SK-N-SH (cell line): Measurements from ENCODE around the gene CEP170. TPM values are rescaled to one million over a fixed set of nuclear protein-coding genes. Genes with fewer than 3 reads are reported as not detected.
"Not testable (repeated sequence)": the region's sequence is repeated elsewhere in the genome, so short reads cannot be mapped to it uniquely, and the experiment has no call there.

Experiments used
- CTCF ChIA-PET: fragments of 300-600, 350-600 bp; formaldehyde crosslinking; extraction: SDS; loops from one replicate; lab custom pipeline; 2021; lab: Yijun Ruan, JAX
- POLR2A ChIA-PET: fragments of 350-600 bp; sonication (Branson Sonifier 250); formaldehyde crosslinking; extraction: SDS; loops from one replicate; lab custom pipeline; 2020; ENCODE audit warnings: antibody characterized with exemption, inconsistent platforms; lab: Yijun Ruan, JAX
- DNase-seq: peaks from one replicate; pipeline ENCODE4 v3.0.0; 2012
- H2AFZ ChIP-seq: fragments of 200-600 bp; sonication (generic); 2 replicates; pipeline ENCODE4 v1.8.1; 2016; ENCODE audit warnings: antibody characterized with exemption, mild to moderate bottlenecking, low read depth
- H3F3A ChIP-seq: fragments of 200-600 bp; sonication (generic); replicated peaks from 2 replicates; pipeline ENCODE3; 2016; ENCODE audit warnings: antibody characterized with exemption, mild to moderate bottlenecking; ENCODE audit not compliant: insufficient read depth
- H3K27ac ChIP-seq, 2 experiments: fragments of 200-500 bp in 1 of 2; fragments of 200-600 bp in 1 of 2; sonication (Bioruptor generic) in 1 of 2; sonication (generic), shearing (Covaris generic) in 1 of 2; 2 replicates each; pipeline versions ENCODE4 v1.5.1 to v1.6.1; 2014 to 2016; ENCODE audit warnings: low read depth in 2 of 2, inconsistent platforms in 1 of 2, low read length in 1 of 2, mild to moderate bottlenecking in 1 of 2, mixed read lengths in 1 of 2
- H3K27me3 ChIP-seq: fragments of 200-600 bp; sonication (generic), shearing (Covaris generic); 2 replicates; pipeline ENCODE4 v1.6.1; 2016; ENCODE audit warnings: mixed run types; ENCODE audit not compliant: insufficient read depth
- H3K36me3 ChIP-seq, 2 experiments: fragments of 200-500 bp in 1 of 2; fragments of 200-600 bp in 1 of 2; sonication (Bioruptor generic) in 1 of 2; sonication (generic) in 1 of 2; replicated peaks in 1 of 2; 2 replicates each; pipeline versions ENCODE3 to v1.5.1; 2014 to 2016; ENCODE audit warnings: low read length in 1 of 2, mild to moderate bottlenecking in 1 of 2; ENCODE audit not compliant: insufficient read depth in 2 of 2, control insufficient read depth in 1 of 2
- H3K4me1 ChIP-seq, 2 experiments: fragments of 200-500 bp in 1 of 2; fragments of 200-600 bp in 1 of 2; sonication (Bioruptor generic) in 1 of 2; sonication (generic), shearing (Covaris generic) in 1 of 2; 2 replicates each; pipeline versions ENCODE4 v1.5.1 to v1.6.1; 2014 to 2016; ENCODE audit warnings: low read depth in 1 of 2, low read length in 1 of 2, mixed run types in 1 of 2; ENCODE audit not compliant: insufficient read depth in 2 of 2, control insufficient read depth in 1 of 2
- H3K4me2 ChIP-seq: fragments of 200-600 bp; sonication (generic), shearing (Covaris generic); 2 replicates; pipeline ENCODE4 v1.6.1; 2017; ENCODE audit warnings: mixed run types
- H3K4me3 ChIP-seq, 2 experiments: fragments of 200-500 bp in 1 of 2; fragments of 200-600 bp in 1 of 2; sonication (Bioruptor generic) in 1 of 2; sonication (generic), shearing (Covaris generic) in 1 of 2; 2 replicates each; pipeline versions ENCODE4 v1.5.1 to v1.8.1; 2014 to 2016; ENCODE audit warnings: low read depth in 2 of 2, inconsistent platforms in 1 of 2, low read length in 1 of 2, mild to moderate bottlenecking in 1 of 2, mixed read lengths in 1 of 2, moderate library complexity in 1 of 2
- H3K79me2 ChIP-seq: fragments of 200-600 bp; sonication (generic); 2 replicates; pipeline ENCODE4 v1.8.1; 2017; ENCODE audit warnings: mild to moderate bottlenecking; ENCODE audit not compliant: insufficient read depth
- H3K9ac ChIP-seq: fragments of 200-600 bp; sonication (generic); 2 replicates; pipeline ENCODE4 v1.6.1; 2017; ENCODE audit warnings: mixed run types
- H3K9me2 ChIP-seq: fragments of 200-600 bp; sonication (generic); 2 replicates; pipeline ENCODE4 v1.6.1; 2017; ENCODE audit warnings: mixed run types
- H3K9me3 ChIP-seq: fragments of 200-600 bp; sonication (generic); 2 replicates; pipeline ENCODE4 v1.6.1; 2017; ENCODE audit warnings: mixed run types, mild to moderate bottlenecking, moderate library complexity
- H4K20me1 ChIP-seq: fragments of 200-600 bp; sonication (generic); 2 replicates; pipeline ENCODE4 v1.6.1; 2017; ENCODE audit warnings: mild to moderate bottlenecking, mixed run types; ENCODE audit not compliant: insufficient read depth
- EP300 ChIP-seq, 2 experiments: IDR thresholded peaks; 2 replicates each; pipeline versions ENCODE4 v1.4.0 to v1.6.1; 2012; ENCODE audit warnings: borderline replicate concordance in 1 of 2, low read depth in 1 of 2, low read length in 1 of 2
- FOSL2 ChIP-seq: IDR thresholded peaks from 2 replicates; pipeline ENCODE4 v1.4.0; 2012; ENCODE audit warnings: low read depth, mild to moderate bottlenecking, moderate library complexity, borderline replicate concordance
- JUND ChIP-seq: IDR thresholded peaks from 2 replicates; pipeline ENCODE4 v1.4.0; 2012
- MAX ChIP-seq: IDR thresholded peaks from 2 replicates; pipeline ENCODE4 v1.4.0; 2012; ENCODE audit warnings: low read depth
- NFIC ChIP-seq: IDR thresholded peaks from 2 replicates; pipeline ENCODE4 v1.4.0; 2012; ENCODE audit warnings: borderline replicate concordance
- PBX3 ChIP-seq: IDR thresholded peaks from 2 replicates; pipeline ENCODE4; 2012
- POLR2AphosphoS5 ChIP-seq: IDR thresholded peaks from 2 replicates; pipeline ENCODE4 v1.6.1; 2012; ENCODE audit warnings: low read depth, low read length
- RXRA ChIP-seq: IDR thresholded peaks from 2 replicates; pipeline ENCODE4 v1.4.0; 2012; ENCODE audit warnings: low read depth, mild to moderate bottlenecking, borderline replicate concordance
- TCF12 ChIP-seq: IDR thresholded peaks from 2 replicates; pipeline ENCODE4 v1.4.0; 2012
- USF1 ChIP-seq: IDR thresholded peaks from 2 replicates; pipeline ENCODE4 v1.4.0; 2012; ENCODE audit warnings: low read depth, borderline replicate concordance
- WGBS: methylation state at CpG from one replicate; pipeline ENCODE4 v1.1.6; 2017; ENCODE audit warnings: low lambda C conversion rate; 5-methylcytosine and 5-hydroxymethylcytosine counted together
- polyA plus RNA-seq, 3 experiments: library from polyadenylated mRNA; depleted of rRNA; stranded (reverse); fragments of >200 nt; gene quantifications; 2 replicates each; pipeline ENCODE4 v1.2.3, GENCODE V29; 2012

Gene CEP170
- polyA plus RNA-seq, 1 of the 3 experiments (the other 2 are of a cell fraction) = 67.2 TPM

DNA sequence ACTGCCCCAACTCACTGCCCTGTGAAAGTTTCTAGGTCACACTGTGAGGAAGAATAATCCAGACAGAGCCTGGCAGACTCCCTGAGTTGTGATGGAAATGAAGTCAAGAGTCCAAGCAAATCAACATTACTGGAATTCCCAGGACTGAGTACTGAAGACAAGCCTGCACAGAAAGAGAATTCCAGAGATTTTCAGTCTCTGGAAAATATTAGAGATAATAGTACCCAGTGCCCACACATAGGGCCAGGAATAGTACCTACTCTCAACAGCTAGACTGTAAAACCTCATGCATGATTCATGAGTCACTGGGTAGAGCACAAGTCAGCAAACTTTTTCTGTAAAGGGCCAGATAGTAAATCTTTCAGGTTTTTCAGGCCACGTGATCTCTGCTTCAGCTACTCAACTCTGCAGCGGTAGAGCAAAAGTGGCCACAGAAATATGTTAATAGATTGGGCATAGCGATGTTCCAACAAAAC lies 50.0 kb downstream of the CEP170 start:
- H3K27ac ChIP-seq = peak overlapping the region; percentile 78 to 81; a peak in 3 of 4 replicates
- H3K9me2 ChIP-seq, DNase-seq, CTCF ChIA-PET, H3K27me3 ChIP-seq, H3K4me1 ChIP-seq, H3K9me3 ChIP-seq, H3K4me3 ChIP-seq: not testable (repeated sequence)
- H3K9ac ChIP-seq = peak overlapping the region; percentile 42; the same call in 1 of the 2 replicates
- peaks cover 29 to 61% of the 10 kb centered on the region in 2 experiments for H3K36me3 ChIP-seq
- 6% methylated on average over 3 of the region's 3 CpGs for WGBS
- peak overlapping the region; percentile 59 for H3K4me2 ChIP-seq
- peaks cover 57% of the 10 kb centered on the region for H3K79me2 ChIP-seq
- peaks cover 48% of the 10 kb centered on the region for H3F3A ChIP-seq
- peak; percentile 66 for TF ChIP-seq FOSL2
- peak; percentile 79 for TF ChIP-seq JUND
- 0 out of 2 replicates have a peak, but pooled peaks have one; percentile 23 for TF ChIP-seq RXRA
- peak; percentile 18; the same call in 1 of the 2 replicates for TF ChIP-seq POLR2AphosphoS5
- peak; percentile 81 for TF ChIP-seq USF1
- TF ChIP-seq PBX3 = peak; percentile 76
- TF ChIP-seq MAX = peak; percentile 60; the same call in 1 of the 2 replicates
- peak; percentile 50; the same call in 1 of the 2 replicates for TF ChIP-seq NFIC
- peak in 1 of 2 experiments; percentile 67; a peak in 1 of 4 replicates for TF ChIP-seq EP300 (IDR thresholded peaks at IDR 0.05; ENCODE audit: borderline replicate concordance in 1 of 2, low read depth in 1 of 2, low read length in 1 of 2)
- TF ChIP-seq TCF12 = peak; percentile 66; the same call in 1 of the 2 replicates
- TF ChIP-seq, all 33 proteins: peak for 10; not testable (repeated sequence) for 23
- H4K20me1 ChIP-seq, POLR2A ChIA-PET, H2AFZ ChIP-seq: not testable (repeated sequence)

DNA sequence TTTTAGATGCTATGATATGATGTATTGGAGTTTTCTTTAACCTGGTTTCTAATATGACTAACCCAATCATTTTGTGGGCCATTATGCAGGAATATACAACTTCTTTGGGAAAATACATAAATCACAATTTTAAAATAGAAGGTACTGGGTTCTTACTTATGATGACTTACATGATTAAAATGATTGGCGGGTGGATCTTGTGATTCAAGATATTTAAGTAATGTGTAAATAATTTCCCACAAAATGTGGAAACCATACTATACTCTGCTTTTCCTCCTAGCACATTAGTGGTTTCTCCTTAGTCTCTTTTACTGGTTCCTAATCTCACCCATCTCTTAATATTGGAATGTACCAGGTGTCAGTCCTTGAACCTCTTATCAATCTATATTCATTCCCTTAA lies 50.7 kb downstream of the CEP170 start:
- POLR2A ChIA-PET, H3K4me3 ChIP-seq, H3K4me1 ChIP-seq, DNase-seq, H4K20me1 ChIP-seq, CTCF ChIA-PET, H3K4me2 ChIP-seq, H3K27me3 ChIP-seq, H3K9me3 ChIP-seq, H3K9me2 ChIP-seq, H2AFZ ChIP-seq: not testable (repeated sequence)
- Histone ChIP-seq H3K27ac (peak overlapping the region; percentile 47 to 81; a peak in 3 of 4 replicates), H3K9ac (peak overlapping the region; percentile 36; the same call in 1 of the 2 replicates), H3K79me2 (peaks cover 51% of the 10 kb centered on the region), H3K36me3 (peaks cover 31 to 56% of the 10 kb centered on the region in 2 experiments), H3F3A (peaks cover 41% of the 10 kb centered on the region)
- 87% methylated on average over 1 of the region's 1 CpG for WGBS

GRCh38 chr1:243203196-243203595 lies 51.9 kb downstream of the CEP170 start:
- H3K9ac ChIP-seq, CTCF ChIA-PET, DNase-seq, H3K9me2 ChIP-seq, H3K27me3 ChIP-seq, H4K20me1 ChIP-seq, POLR2A ChIA-PET, H3K4me3 ChIP-seq, H3K9me3 ChIP-seq, H3K27ac ChIP-seq, H3K4me2 ChIP-seq, H2AFZ ChIP-seq, H3K4me1 ChIP-seq: not testable (repeated sequence)
- peaks cover 57% of the 10 kb centered on the region for H3K79me2 ChIP-seq
- peaks cover 33 to 57% of the 10 kb centered on the region in 2 experiments for H3K36me3 ChIP-seq
- WGBS = 96% methylated on average over 4 of the region's 4 CpGs
- peaks cover 35% of the 10 kb centered on the region for H3F3A ChIP-seq

DNA sequence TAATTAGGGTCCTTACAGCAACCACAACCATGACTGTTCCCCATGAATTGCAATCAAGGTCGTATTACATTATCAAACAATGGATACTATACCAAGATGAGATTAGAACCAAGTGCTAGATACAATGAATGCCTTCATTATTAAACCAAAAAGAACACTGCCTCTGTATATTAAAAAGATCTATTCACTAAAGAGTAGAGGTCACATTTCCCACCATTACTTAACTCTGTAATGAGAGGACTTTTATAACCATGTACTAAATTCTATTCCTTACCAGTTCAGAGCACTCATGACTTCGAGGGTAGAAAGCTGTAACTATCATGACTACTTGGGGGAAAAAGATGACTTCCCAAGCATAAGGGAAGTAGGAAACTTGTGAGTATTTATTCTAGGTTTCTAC lies 53.8 kb downstream of the CEP170 start:
- H3K4me1 ChIP-seq, H3K4me2 ChIP-seq, H3K9me3 ChIP-seq, CTCF ChIA-PET, H3K9ac ChIP-seq, DNase-seq, H4K20me1 ChIP-seq, H3K27me3 ChIP-seq, H2AFZ ChIP-seq, H3K9me2 ChIP-seq, H3K27ac ChIP-seq, H3K4me3 ChIP-seq, POLR2A ChIA-PET: not testable (repeated sequence)
- peaks cover 38 to 53% of the 10 kb centered on the region in 2 experiments for H3K36me3 ChIP-seq
- H3K79me2 ChIP-seq = peaks cover 59% of the 10 kb centered on the region
- peaks cover 30% of the 10 kb centered on the region for H3F3A ChIP-seq
- 91% methylated on average over 2 of the region's 2 CpGs for WGBS

DNA sequence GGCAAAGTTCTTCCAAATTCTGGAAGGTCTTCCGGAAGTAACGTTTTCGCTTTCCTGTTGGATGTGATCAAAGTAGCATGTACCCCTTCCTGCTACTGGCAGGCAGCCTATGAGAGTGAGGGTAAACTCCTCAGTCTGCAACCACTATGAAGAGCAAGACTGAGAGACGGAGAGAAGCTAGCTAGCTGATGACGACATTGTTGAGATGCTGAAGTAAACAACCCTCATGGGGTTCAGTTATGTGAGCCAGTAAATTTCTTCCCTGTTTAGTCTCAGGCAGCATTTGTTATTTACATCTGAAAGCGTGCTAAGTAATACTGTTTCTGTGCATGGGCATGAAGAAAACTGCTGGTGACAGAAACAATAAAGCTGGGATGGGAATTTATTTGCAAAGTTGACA lies 57.6 kb downstream of the CEP170 start:
- H3K27ac ChIP-seq, H3K9ac ChIP-seq, H3K4me1 ChIP-seq, POLR2A ChIA-PET, H4K20me1 ChIP-seq, H3K4me2 ChIP-seq, H3K4me3 ChIP-seq, DNase-seq, CTCF ChIA-PET, H3K27me3 ChIP-seq, H3K9me2 ChIP-seq, H3K9me3 ChIP-seq, H2AFZ ChIP-seq: not testable (repeated sequence)
- Histone ChIP-seq H3K79me2 (peaks cover 53% of the 10 kb centered on the region), H3K36me3 (peaks cover 25 to 42% of the 10 kb centered on the region in 2 experiments), H3F3A (peaks cover 11% of the 10 kb centered on the region)
- WGBS = 98% methylated on average over 5 of the region's 6 CpGs
